NCI-H2196 treated with DMSO at 0.1 percent for 48 hours (cell line): ENCODE measurements around the gene DTNB.

ENCODE experiments used
- DNase-seq: peaks from one replicate; lab custom pipeline; 2025; ENCODE audit not compliant: unreplicated experiment; lab: John Stamatoyannopoulos, UW

DTNB gene

GRCh38 chr2:25473758-25474340 lies 199.5 kb downstream of the DTNB start:
- DNase-seq, result peak; percentile 26

GRCh38 chr2:25473131-25473530 lies 200.2 kb downstream of the DTNB start:
- no peak for DNase-seq

- no peak for DNase-seq
Observed at GRCh38 chr2:25470806-25471205, 202.6 kb downstream of the DTNB start.

GRCh38 chr2:25467743-25468142 lies 205.6 kb downstream of the DTNB start:
- no peak for DNase-seq

- no peak for DNase-seq
Observed at GRCh38 chr2:25462021-25462420, 211.4 kb downstream of the DTNB start.

GRCh38 chr2:25460261-25460905 lies 213.0 kb downstream of the DTNB start:
- no peak for DNase-seq

- no peak for DNase-seq
Observed at GRCh38 chr2:25454824-25455611, 218.4 kb downstream of the DTNB start.

GRCh38 chr2:25453199-25453905 lies 220.0 kb downstream of the DTNB start:
- DNase-seq, result no peak

GRCh38 chr2:25448808-25449207 lies 224.6 kb downstream of the DTNB start:
- no peak for DNase-seq

GRCh38 chr2:25447018-25447417 lies 226.4 kb downstream of the DTNB start:
- no peak for DNase-seq

GRCh38 chr2:25446122-25446521 lies 227.3 kb downstream of the DTNB start:
- DNase-seq, result no peak

GRCh38 chr2:25445464-25445863 lies 227.9 kb downstream of the DTNB start:
- no peak for DNase-seq

GRCh38 chr2:25444608-25445270 lies 228.6 kb downstream of the DTNB start:
- DNase-seq, result no peak

- DNase-seq, result no peak
Observed at GRCh38 chr2:25443766-25444165, 229.6 kb downstream of the DTNB start.

- DNase-seq, result no peak
Observed at GRCh38 chr2:25441353-25441752, 232.0 kb downstream of the DTNB start.

GRCh38 chr2:25438793-25439192 lies 234.6 kb downstream of the DTNB start:
- DNase-seq, result no peak

GRCh38 chr2:25437881-25438662 lies 235.3 kb downstream of the DTNB start:
- DNase-seq, result no peak

- DNase-seq, result no peak
Observed at GRCh38 chr2:25435421-25435820, 238.0 kb downstream of the DTNB start.

GRCh38 chr2:25431604-25432003 lies 241.8 kb downstream of the DTNB start:
- DNase-seq, result no peak

GRCh38 chr2:25430556-25430955 lies 242.8 kb downstream of the DTNB start:
- no peak for DNase-seq
